Mesodermal cell (in vitro differentiated cells): ENCODE data around the gene THEM4.
"Not testable (repeated sequence)": the region's sequence is repeated elsewhere in the genome, so short reads cannot be mapped to it uniquely, and the experiment has no call there.

Source experiments
- H3K27ac ChIP-seq: 2 replicates; pipeline ENCODE4 v1.7.0; 2013; ENCODE audit warnings: mild to moderate bottlenecking, low read depth, low read length, moderate library complexity; ENCODE audit not compliant: severe bottlenecking
- H3K36me3 ChIP-seq: 2 replicates; pipeline ENCODE4 v1.7.1; 2013; ENCODE audit warnings: mild to moderate bottlenecking, low read length, moderate library complexity; ENCODE audit not compliant: control insufficient read depth, insufficient read depth
- H3K4me1 ChIP-seq: one replicate; pipeline ENCODE4 v1.7.1; 2013; ENCODE audit warnings: mild to moderate bottlenecking, low read length; ENCODE audit not compliant: insufficient read depth, control insufficient read depth, poor library complexity, severe bottlenecking
- H3K4me3 ChIP-seq: 2 replicates; pipeline ENCODE4 v1.7.0; 2013; ENCODE audit warnings: low read length, control low read depth, mild to moderate bottlenecking; ENCODE audit not compliant: insufficient read depth, poor library complexity, severe bottlenecking; ENCODE audit errors: extremely low read depth
- H3K9me3 ChIP-seq: 2 replicates; pipeline ENCODE4 v1.7.1; 2013; ENCODE audit warnings: mild to moderate bottlenecking, low read length, moderate library complexity; ENCODE audit not compliant: control insufficient read depth
- WGBS, 2 experiments: methylation state at CpG; one replicate each; pipeline ENCODE4 v1.1.5; 2013; ENCODE audit warnings: missing lambda C conversion rate in 2 of 2; ENCODE audit not compliant: insufficient coverage in 2 of 2; 5-methylcytosine and 5-hydroxymethylcytosine counted together

THEM4 gene

GRCh38 chr1:151858886-151859665 is 50.2 kb downstream of the THEM4 start:
- no peaks in the 10 kb centered on the region for H3K36me3 ChIP-seq
- WGBS, 2 experiments, result 84 to 90% methylated on average over 6 of the region's 6 CpGs
- H3K4me3 ChIP-seq, result no peak overlapping the region
- H3K9me3 ChIP-seq, result no peaks in the 10 kb centered on the region
- H3K27ac ChIP-seq, result no peak overlapping the region
- H3K4me1 ChIP-seq, result peaks cover 24% of the 10 kb centered on the region

- no peaks in the 10 kb centered on the region for H3K9me3 ChIP-seq
- H3K36me3 ChIP-seq, result no peaks in the 10 kb centered on the region
- no peak overlapping the region for H3K4me3 ChIP-seq
- peaks cover 24% of the 10 kb centered on the region for H3K4me1 ChIP-seq
- no peak overlapping the region for H3K27ac ChIP-seq
- 61 to 93% methylated on average over 2 to 3 of the region's 3 CpGs for WGBS, 2 experiments
Measured at GRCh38 chr1:151858030-151858746, 51.1 kb downstream of the THEM4 start.

- 52 to 60% methylated on average over 3 of the region's 4 CpGs for WGBS, 2 experiments
- Histone ChIP-seq H3K4me3 (no peak overlapping the region), H3K9me3 (no peaks in the 10 kb centered on the region), H3K27ac (peak overlapping the region; percentile 32), H3K36me3 (no peaks in the 10 kb centered on the region), H3K4me1 (peaks cover 24% of the 10 kb centered on the region)
Measured at GRCh38 chr1:151855933-151856332, 53.4 kb downstream of the THEM4 start.

GRCh38 chr1:151855516-151855915 is 53.8 kb downstream of the THEM4 start:
- H3K36me3 ChIP-seq, H3K4me3 ChIP-seq, H3K9me3 ChIP-seq: not testable (repeated sequence)
- 88 to 94% methylated on average over 5 to 6 of the region's 8 CpGs for WGBS, 2 experiments
- H3K4me1 ChIP-seq, result peaks cover 24% of the 10 kb centered on the region
- peak overlapping the region; percentile 32 for H3K27ac ChIP-seq

- Histone ChIP-seq H3K4me1 (peaks cover 24% of the 10 kb centered on the region), H3K36me3 (no peaks in the 10 kb centered on the region), H3K27ac (no peak overlapping the region), H3K9me3 (no peaks in the 10 kb centered on the region), H3K4me3 (no peak overlapping the region)
- WGBS, 2 experiments, result 94 to 100% methylated on average over 1 to 5 of the region's 7 CpGs
Measured at GRCh38 chr1:151854658-151855057, 54.7 kb downstream of the THEM4 start.

- Histone ChIP-seq H3K36me3 (no peaks in the 10 kb centered on the region), H3K4me1 (peaks cover 18% of the 10 kb centered on the region)
- 85 to 98% methylated on average over 5 of the region's 5 CpGs for WGBS, 2 experiments
Measured at GRCh38 chr1:151853411-151853943, 55.8 kb downstream of the THEM4 start, which contains the start of gene THEM5. Gene THEM5, minus strand, starts transcription at chr1:151853712. Its CDS starts 147 bp downstream, at chr1:151853565.

GRCh38 chr1:151852733-151853132 is 56.6 kb downstream of the THEM4 start:
- no peaks in the 10 kb centered on the region for H3K36me3 ChIP-seq
- H3K4me3 ChIP-seq, result no peak overlapping the region
- no peak overlapping the region for H3K27ac ChIP-seq
- H3K4me1 ChIP-seq, result peaks cover 12% of the 10 kb centered on the region
- 95 to 96% methylated on average over 4 of the region's 4 CpGs for WGBS, 2 experiments
- H3K9me3 ChIP-seq, result no peaks in the 10 kb centered on the region

More at GRCh38 chr1:151853411-151853943, 55.8 kb downstream of the THEM4 start, which contains the start of gene THEM5:
- no peak within 1 kb of the TSS for H3K27ac ChIP-seq
- no peak within 1 kb of the TSS for H3K4me3 ChIP-seq
- no peaks in the 10 kb centered on the region for H3K9me3 ChIP-seq

- 92% methylated on average over 8 of the region's 8 CpGs for WGBS, 2 experiments
Measured at GRCh38 chr1:151851886-151852285, 57.4 kb downstream of the THEM4 start.

GRCh38 chr1:151849871-151850270 is 59.4 kb downstream of the THEM4 start:
- H3K27ac ChIP-seq, result no peak overlapping the region
- peaks cover 19% of the 10 kb centered on the region for H3K4me1 ChIP-seq
- H3K4me3 ChIP-seq, result no peak overlapping the region
- no peaks in the 10 kb centered on the region for H3K36me3 ChIP-seq
- H3K9me3 ChIP-seq, result no peaks in the 10 kb centered on the region

More at GRCh38 chr1:151851886-151852285, 57.4 kb downstream of the THEM4 start:
- no peak overlapping the region for H3K4me3 ChIP-seq
- no peak overlapping the region for H3K27ac ChIP-seq
- H3K4me1 ChIP-seq, result peaks cover 16% of the 10 kb centered on the region
- H3K36me3 ChIP-seq, result no peaks in the 10 kb centered on the region
- no peaks in the 10 kb centered on the region for H3K9me3 ChIP-seq

- Histone ChIP-seq H3K27ac (no peak overlapping the region), H3K36me3 (no peaks in the 10 kb centered on the region), H3K9me3 (no peaks in the 10 kb centered on the region), H3K4me1 (peaks cover 22% of the 10 kb centered on the region), H3K4me3 (no peak overlapping the region)
- WGBS, 2 experiments, result 97 to 100% methylated on average over 2 of the region's 3 CpGs
Measured at GRCh38 chr1:151849126-151849525, 60.2 kb downstream of the THEM4 start.
